HepG2 (cell line): ENCODE results near the gene ERV3-1. TPM values are rescaled to one million over a fixed set of nuclear protein-coding genes. Genes with fewer than 3 reads are reported as not detected.

Experiments
- ASH2L ChIP-seq: fragments of 300-600, 200-600 bp; sonication (generic); IDR thresholded peaks from 2 replicates; pipeline ENCODE4 v1.7.0; 2017; ENCODE audit warnings: low read depth, mild to moderate bottlenecking, moderate library complexity, mixed read lengths, low read length; ENCODE audit not compliant: insufficient read length
- BHLHE40 ChIP-seq: IDR thresholded peaks from 2 replicates; pipeline ENCODE4 v1.6.1; 2011; ENCODE audit warnings: low read length, improper control_type of control experiment
- GABPA ChIP-seq, 2 experiments: IDR thresholded peaks; 2 replicates each; pipeline ENCODE4 v1.6.1; 2011 to 2016; ENCODE audit warnings: low read depth in 2 of 2, low read length in 1 of 2, missing biosample characterization in 1 of 2, missing genetic modification characterization in 1 of 2
- IKZF5 ChIP-seq: IDR thresholded peaks from 2 replicates; pipeline ENCODE4 v1.6.1; 2018; ENCODE audit warnings: missing genetic modification reagents, mild to moderate bottlenecking, missing compliant biosample characterization
- IRF9 ChIP-seq: sonication (generic); formaldehyde crosslinking; IDR thresholded peaks from 2 replicates; pipeline ENCODE4 v1.8.0; 2022; ENCODE audit warnings: missing genetic modification reagents, mild to moderate bottlenecking, borderline replicate concordance
- ISX ChIP-seq: sonication (generic); formaldehyde crosslinking; conservative IDR thresholded peaks from 2 replicates; pipeline ENCODE4 v1.5.0; 2020; ENCODE audit warnings: missing genetic modification reagents
- POLR2AphosphoS5 ChIP-seq: IDR thresholded peaks from 2 replicates; pipeline ENCODE4 v1.6.1; 2012; ENCODE audit warnings: low read depth, low read length
- RCOR2 ChIP-seq: IDR thresholded peaks from 2 replicates; pipeline ENCODE4 v1.6.1; 2016; ENCODE audit warnings: missing biosample characterization, missing genetic modification reagents
- SCMH1 ChIP-seq: sonication (generic); formaldehyde crosslinking; IDR thresholded peaks from 2 replicates; pipeline ENCODE4 v1.9.0; 2021; ENCODE audit warnings: missing genetic modification reagents, mild to moderate bottlenecking, borderline replicate concordance
- SRSF1 ChIP-seq: fragments of 200-400 bp; formaldehyde crosslinking; optimal IDR thresholded peaks from 2 replicates; pipeline ENCODE3; 2017; ENCODE audit warnings: mild to moderate bottlenecking, low read depth, low read length, moderate library complexity
- TOPORS ChIP-seq: sonication (generic); formaldehyde crosslinking; IDR thresholded peaks from 2 replicates; pipeline ENCODE4 v1.8.0; 2023; ENCODE audit warnings: mild to moderate bottlenecking, missing genetic modification reagents
- YY1 ChIP-seq: IDR thresholded peaks from 2 replicates; pipeline ENCODE4 v1.6.1; 2011; ENCODE audit warnings: low read length, low read depth, moderate library complexity, mild to moderate bottlenecking; ENCODE audit not compliant: insufficient read depth, insufficient replicate concordance
- ZBTB49 ChIP-seq: sonication (generic); formaldehyde crosslinking; IDR thresholded peaks from 2 replicates; pipeline ENCODE4 v1.4.0; 2020; ENCODE audit warnings: missing genetic modification reagents, borderline replicate concordance
- ZNF275 ChIP-seq: sonication (generic); formaldehyde crosslinking; IDR thresholded peaks from 2 replicates; pipeline ENCODE4 v1.8.0; 2022; ENCODE audit warnings: missing genetic modification reagents, mild to moderate bottlenecking, inconsistent platforms, borderline replicate concordance
- ZNF281 ChIP-seq: sonication (generic); formaldehyde crosslinking; IDR thresholded peaks from 2 replicates; pipeline ENCODE4 v1.4.0; 2020; ENCODE audit warnings: missing genetic modification reagents, borderline replicate concordance
- ZNF468 ChIP-seq: sonication (generic); formaldehyde crosslinking; IDR thresholded peaks from 2 replicates; pipeline ENCODE4 v1.8.0; 2022; ENCODE audit warnings: mild to moderate bottlenecking, moderate library complexity, missing genetic modification reagents
- ZSCAN31 ChIP-seq: sonication (generic); formaldehyde crosslinking; IDR thresholded peaks from 2 replicates; pipeline ENCODE4 v1.5.0; 2020; ENCODE audit warnings: low read depth, mild to moderate bottlenecking, missing genetic modification reagents
- polyA plus RNA-seq, 8 experiments: library from polyadenylated mRNA; depleted of rRNA in 3 of 8; stranded (reverse) in 7 of 8; unstranded in 1 of 8; fragments of >200 nt; fragmentation: Illumina TruSeq in 4 of 8; extraction: Trizol in 4 of 8; gene quantifications; 2 replicates each; pipeline versions ENCODE4 v1.2.1 to v1.2.3, GENCODE V29; 2011 to 2016; ENCODE audit warnings: low read depth in 4 of 8, missing spikeins in 1 of 8, mixed read lengths in 1 of 8; ENCODE audit not compliant: insufficient read depth in 1 of 8
- total RNA-seq, 5 experiments: library from RNA; depleted of rRNA; stranded (reverse); fragments of >200 nt; fragmentation: Illumina TruSeq; extraction: Trizol; gene quantifications; 2 replicates each; pipeline ENCODE4 v1.2.3, GENCODE V29; 2016; ENCODE audit warnings: low read depth in 1 of 5

The ERV3-1 gene
- total and polyA plus RNA-seq, 2 of the 13 experiments (the other 11 are each of a cell fraction or from before 2014, with no cell fraction given), result 20.4 to 86.3 TPM

- TF ChIP-seq ISX (CRISPR knock-in tag) (no peak), ZNF281 (CRISPR knock-in tag) (0 out of 2 replicates have a peak, but pooled peaks have one; percentile 6), SRSF1 (no peak), ZNF468 (CRISPR knock-in tag) (no peak), BHLHE40 (no peak), ASH2L (peak; percentile 59), IRF9 (CRISPR knock-in tag) (no peak), IKZF5 (CRISPR knock-in tag) (no peak), ZSCAN31 (CRISPR knock-in tag) (peak; percentile 55; the same call in 1 of the 2 replicates), GABPA (IDR thresholded peaks at IDR 0.05; ENCODE audit: low read depth, low read length) (no peak), GABPA (CRISPR knock-in tag; IDR thresholded peaks at IDR 0.05; ENCODE audit: low read depth) (no peak), POLR2AphosphoS5 (peak; percentile 42; the same call in 1 of the 2 replicates), ZBTB49 (CRISPR knock-in tag) (no peak), YY1 (peak; percentile 91), SCMH1 (CRISPR knock-in tag) (no peak), ZNF275 (CRISPR knock-in tag) (0 out of 2 replicates have a peak, but pooled peaks have one; percentile 11), TOPORS (no peak), RCOR2 (CRISPR knock-in tag) (no peak)
Observed at GRCh38 chr7:65037740-65038688, 31.5 kb upstream of the ERV3-1 start (continued).
